HG02678 (cell line): ENCODE data around the gene MYO9A.

Source experiments
- ATAC-seq: cut with Tn5 transposase; IDR thresholded peaks from one replicate; pipeline ENCODE4 v1.9.1; 2021; ENCODE audit warnings: mild to moderate bottlenecking, moderate library complexity; ENCODE audit not compliant: unreplicated experiment

The MYO9A gene

DNA sequence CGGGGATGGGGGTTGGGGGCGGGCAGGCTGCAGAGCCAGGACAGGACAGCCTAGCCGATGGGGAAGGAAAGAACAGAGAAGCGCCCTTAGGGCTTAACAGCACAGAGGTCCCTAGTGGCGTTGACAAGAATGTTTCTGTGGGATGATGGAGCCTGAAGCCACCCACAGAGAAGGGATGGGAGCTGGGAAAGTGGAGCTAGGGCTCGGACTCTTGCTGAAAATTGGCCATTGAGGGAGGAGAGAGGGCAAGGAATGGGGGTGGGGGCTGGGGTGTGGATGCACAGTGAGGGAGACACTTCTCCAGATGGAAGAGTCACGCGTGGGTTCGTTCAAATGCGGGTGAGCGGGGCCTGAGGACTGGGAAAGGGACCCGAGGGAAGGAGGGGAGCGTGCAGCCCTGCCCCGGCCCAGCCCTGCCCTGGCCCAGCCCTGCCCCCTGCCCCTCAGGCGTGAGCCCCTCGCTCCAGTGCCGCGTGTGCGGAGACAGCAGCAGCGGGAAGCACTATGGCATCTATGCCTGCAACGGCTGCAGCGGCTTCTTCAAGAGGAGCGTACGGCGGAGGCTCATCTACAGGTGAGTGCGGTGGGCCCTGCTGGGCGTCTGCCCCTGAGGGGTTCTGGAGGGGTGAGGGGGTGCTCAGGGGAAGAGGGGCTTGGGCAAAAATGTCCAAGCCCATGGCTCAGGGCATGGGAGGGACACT is 306.8 kb downstream of the MYO9A start:
- ATAC-seq = no peak

DNA sequence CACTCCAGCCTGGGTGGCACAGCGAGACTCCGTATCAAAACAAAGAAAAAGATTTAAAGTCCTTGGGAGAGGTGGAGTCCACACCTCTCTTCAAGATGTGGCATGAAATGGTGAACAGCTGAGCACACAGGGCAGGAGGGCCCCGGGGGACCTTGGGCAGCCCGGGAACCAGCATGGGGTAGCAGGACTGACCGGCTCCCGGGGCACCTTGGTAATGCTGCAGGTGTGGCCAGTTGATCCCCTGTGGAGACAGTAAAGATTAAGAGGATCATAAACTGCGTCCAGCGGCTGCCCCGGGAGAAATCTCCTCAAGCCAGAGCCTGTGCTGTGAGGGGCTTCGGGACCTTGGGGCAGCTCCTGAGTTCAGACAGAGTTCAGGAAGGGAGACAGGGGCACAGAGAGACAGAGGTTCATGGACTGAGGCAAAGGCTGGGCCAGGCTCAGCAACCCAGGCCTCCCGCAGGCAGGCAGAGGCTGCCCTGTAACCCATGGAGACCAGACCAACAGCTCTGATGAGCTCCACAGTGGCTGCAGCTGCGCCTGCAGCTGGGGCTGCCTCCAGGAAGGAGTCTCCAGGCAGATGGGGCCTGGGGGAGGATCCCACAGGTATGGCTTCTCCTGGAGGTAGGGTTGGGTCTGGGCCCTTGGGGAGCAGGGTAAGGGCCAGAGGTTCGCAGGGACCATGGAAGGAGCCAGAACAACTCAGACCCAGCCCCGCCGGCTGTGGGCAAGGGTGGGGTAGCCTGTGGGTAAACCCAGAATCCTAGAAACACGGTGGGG is 307.5 kb downstream of the MYO9A start, which contains the start of gene NR2E3:
Gene NR2E3, plus strand, starts transcription at position 299 of the 780 bp plus-strand sequence. Its CDS starts 190 bp downstream, at position 489.
- ATAC-seq = no peak

DNA sequence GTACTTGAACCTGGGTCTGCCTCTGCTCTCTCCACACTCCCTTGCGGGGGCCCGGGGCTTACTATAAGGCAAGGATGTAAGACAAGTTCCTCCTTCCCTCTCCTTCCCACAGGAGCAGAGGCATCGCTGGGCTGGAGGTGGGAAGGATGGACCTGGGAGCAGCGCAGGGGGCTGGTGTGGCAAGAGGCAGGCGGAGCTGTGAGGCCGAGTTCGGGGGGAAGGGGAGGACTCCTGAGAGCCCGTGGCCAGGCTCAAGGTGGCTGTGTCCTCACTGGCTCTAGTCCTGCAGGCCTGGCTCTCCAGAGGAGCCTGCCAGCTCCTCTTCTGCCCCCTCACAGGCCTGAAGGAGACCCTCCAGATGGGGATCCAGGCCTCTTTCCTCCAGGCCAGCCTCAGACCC is 308.6 kb downstream of the MYO9A start:
- ATAC-seq = no peak

DNA sequence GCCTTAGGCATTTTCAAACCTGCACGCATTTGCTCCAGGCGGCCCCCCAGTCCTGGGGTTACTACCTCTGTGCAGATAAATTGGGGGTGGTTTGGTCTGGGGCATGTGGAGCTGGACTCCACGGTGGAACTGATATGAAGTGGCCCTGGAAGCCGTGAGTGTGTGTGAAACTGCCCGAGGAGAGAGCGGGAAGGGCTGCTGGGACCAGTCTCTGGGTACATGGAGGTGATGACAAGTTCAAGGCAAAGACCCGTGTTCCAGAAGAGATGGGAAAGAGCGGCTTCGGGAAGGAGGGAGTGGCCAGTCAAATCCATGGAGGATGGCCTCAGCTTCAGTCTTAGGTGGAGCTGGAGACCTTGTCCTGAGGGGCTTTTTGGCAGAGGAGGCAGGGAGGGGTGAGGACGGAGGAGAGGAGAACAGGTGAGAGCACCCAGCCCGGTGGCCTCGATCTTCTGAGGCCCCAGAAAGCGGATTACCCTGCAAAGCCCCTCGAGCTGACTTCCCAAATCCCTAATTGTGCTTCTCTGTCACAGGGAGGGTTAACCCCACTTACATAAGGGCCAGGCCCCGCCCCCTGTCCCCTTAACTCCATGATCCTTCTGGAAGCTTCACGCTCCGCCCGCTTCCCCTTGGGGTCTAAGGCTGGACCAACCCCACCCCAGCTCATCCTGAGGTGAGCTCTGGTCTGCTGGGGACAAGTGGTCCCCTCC is 309.5 kb downstream of the MYO9A start:
- ATAC-seq = no peak

DNA sequence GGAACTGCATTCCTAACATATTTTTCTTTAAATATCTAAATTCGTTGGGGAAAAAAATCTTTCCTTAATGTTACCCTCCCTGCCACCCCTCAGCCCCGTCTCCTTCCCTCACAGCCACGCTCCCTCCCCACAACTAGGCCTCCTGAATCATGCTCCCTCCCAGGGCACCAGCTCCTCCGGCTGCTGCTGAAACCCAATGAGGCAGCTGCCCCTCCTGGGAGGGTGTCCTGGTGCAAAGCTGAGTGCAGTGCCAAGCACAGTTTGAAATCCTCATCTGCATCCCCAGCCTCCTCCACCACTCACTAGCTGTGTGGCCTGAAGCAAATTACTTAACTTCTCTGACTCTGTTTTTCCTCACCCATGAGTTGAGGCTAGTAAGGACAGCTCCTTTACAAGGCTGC is 310.3 kb downstream of the MYO9A start:
- ATAC-seq = no peak

DNA sequence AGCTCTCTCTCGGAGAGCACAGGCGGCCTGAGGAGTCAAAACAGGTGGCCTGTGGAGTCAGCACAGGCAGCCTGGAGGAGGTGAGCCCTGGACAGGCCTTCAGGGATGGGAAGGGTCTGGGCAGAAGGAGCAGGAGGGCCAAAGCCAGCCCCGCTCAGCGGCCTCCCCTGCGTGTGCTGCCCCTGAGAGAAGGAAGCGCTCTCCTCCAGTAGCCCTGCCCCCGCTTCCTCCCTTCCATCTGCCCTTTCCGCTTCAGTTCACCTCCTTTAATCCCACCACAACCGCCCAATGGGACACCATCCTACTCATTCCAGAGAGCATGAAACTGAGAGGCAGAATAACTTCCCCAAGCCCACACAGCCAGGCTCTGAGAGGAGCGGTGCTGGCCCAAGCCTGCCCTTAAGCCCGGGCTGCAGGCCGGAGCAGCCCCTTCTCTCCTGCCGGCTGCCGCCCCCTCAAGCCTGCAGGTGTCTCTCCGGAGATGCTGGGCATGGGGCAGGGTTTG is 310.8 kb downstream of the MYO9A start:
- ATAC-seq = no peak

DNA sequence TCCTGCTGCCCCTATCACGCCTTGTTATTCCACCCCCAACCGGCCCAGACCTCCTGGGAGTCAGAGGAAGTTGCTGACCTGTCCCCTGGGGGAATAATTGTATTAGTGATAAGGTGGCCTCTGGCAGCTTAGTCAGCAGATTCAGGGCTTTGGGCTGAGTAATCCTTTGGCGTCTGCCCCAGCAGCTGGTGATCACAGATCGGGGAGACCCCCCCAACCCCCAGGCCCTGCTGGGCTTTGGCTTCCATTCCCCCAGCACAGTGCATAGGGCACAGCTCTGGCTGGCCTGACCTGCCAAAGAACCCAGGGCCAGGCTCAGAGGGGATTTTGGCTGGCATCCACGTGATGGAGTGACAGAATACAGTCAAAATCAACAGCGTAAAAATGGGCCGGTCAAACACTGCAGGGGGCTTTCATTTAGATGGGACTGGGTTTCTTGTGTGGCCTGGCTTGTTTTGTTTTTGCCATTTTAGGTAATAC is 311.5 kb downstream of the MYO9A start:
- ATAC-seq = no peak

DNA sequence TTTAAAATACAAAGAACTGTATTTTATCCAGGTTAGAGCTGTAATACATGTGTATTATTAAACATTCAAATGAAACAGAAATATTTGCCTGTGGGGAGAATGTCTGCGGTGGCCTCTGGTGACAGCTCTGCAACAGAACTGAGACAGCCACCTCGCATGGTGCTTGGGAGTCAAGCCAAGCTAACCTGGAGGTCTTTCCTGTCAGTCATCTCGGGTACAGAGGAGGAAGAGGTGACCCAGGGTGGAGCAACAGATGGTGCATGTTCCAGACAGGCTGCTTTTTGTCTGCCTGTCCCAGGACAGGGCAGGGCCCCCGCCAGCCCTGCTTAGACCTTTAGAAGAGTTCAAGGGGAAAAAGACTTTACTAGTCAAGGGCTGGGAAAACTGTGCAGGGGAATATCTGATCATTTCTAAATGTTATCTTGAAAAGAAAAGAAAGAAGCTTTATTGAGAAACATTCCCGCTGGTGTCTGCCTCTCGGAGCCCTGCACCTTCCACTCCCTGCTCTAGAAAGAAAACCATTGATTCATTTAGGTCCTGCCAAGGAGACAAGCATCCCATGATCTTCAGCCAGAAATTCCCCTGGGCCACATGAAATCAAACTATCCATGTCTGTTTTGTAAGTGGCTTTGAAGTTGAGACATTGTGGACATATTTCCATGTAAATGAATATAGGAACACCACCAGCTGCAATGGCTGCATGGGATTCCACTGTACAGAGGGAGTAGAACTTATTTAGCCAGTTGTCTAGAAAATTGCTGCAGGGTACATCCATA is 313.1 kb downstream of the MYO9A start:
- ATAC-seq = no peak

DNA sequence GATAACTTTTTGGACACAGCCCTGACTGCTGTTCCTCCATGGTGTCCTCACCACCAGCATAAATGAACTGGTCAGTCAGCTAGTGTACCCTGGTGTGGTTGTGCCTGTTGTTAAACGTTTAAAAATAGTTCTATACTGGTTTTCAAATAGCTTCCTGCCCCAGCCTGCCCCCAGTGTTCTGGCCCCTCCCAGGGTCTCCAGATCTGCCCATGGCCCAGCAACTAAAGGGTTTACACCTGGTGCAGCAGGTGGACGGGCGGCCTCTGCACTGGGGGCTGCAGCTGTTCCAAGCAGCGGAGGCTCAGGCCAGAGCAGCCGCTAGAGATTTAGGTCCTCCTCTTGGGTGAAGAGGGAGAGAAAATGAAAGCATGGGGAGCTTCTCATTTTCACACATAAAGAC is 313.7 kb downstream of the MYO9A start:
- ATAC-seq = no peak

DNA sequence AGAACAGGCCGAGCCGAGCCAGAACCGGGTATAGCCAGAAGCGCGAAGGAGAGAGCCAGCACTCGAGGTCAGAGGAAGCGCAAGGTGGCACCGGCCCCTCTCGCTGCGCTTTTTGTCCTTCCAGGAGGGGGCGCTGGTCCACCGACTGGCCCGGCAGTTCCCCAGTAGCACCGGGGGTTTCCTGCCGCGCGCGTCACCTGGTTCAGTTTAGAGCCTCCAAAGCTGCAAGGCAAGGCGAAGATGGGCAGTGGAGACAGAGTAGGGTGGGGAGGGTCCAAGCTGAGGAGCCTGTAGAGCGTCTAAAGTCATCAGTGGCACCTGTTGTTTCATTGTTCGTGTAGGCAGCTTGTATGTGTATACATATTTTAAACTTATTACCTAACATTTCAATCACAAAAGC is 315.2 kb downstream of the MYO9A start:
- no peak for ATAC-seq

DNA sequence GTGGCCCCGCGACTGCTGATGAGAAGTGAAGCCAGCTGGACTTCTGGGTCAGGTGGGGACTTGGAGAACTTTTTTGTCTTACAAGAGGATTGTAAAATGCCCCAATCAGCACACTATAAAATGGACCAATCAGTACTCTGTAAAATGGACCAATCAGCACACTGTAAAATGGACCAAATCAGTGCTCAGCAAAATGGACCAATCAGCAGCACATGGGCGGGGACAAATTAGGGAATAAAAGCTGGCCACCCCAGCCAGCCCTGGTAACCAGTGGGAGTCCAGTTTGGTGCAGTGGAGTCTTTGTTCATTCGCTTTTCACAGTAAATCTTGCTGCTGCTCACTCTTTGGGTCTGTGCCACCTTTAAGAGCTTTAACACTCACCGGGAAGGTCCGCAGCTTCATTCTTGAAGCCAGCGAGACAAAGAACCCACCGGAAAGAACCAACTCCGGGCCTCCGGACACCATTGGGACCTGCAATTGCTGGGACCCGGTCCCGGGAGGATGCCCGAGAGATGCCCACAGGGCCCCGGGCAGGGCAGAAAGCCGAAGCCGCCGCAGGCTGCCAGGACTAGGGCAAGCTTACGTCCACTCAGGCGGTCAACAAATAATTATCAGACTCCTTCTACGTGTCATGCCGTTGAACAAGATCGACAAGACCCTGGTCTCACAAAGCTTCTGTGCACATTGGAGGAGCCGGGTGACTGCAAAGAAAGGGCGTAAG is 315.9 kb downstream of the MYO9A start:
- ATAC-seq = no peak

DNA sequence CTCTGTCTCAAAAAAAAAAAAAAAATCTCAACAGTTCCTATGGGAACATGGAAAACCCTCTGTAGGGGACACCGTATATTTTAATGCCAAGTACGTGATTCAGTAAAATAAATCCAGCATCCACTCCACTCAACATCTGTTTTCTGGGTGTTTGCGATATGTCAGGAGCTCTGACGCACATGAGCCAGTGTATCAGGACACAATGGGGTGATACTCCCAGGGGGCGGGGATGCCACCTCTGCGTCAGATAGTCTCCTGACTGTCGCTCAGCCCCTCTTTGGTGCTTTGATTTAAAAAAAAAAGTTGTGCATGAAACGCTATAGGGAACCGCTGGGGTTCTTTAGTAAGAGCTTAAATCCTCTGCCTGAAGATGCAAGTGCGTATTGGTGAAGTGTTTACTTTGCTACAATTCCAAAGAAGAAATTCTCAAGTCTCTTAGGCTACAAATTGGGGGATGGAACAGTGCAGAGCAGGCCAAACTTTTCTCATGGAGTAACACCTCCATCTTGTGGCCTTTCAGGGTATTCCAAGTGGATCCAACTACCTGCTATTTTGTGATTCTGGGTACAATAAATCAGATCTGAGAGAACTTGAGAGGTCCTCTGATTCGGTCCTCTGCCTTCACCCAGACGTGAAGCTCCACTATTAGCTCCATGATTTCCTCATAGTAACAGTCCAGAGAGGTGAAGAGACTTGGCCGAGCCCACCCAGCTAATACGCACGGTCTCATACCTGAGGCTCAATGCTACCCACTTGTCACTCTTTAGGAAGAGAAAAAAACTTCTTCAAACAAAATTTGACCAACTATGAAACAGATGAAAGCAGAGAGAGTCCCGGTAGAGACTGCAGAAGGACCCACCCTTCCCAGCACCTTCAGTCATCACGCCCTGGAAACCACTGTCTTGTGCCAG is 316.9 kb downstream of the MYO9A start:
- no peak for ATAC-seq

DNA sequence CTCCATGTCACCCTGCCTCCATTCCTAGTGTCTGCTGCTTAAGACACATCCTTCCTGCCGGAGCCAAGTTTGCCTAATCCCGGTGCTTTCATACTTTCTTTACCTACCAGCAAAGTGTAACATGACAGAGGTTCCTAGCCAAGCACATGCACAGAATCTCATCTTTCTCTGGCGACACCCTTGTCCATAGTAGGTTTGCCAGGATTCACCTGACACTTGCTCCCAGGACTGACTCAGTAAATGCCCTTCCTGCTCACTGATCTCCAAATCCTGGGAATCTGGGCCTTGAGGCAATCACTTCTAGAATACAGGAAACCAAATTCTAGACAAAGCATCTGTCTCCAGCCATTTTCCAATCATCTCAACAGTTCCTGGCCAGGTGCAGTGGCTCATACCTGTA is 317.8 kb downstream of the MYO9A start:
- ATAC-seq = no peak

DNA sequence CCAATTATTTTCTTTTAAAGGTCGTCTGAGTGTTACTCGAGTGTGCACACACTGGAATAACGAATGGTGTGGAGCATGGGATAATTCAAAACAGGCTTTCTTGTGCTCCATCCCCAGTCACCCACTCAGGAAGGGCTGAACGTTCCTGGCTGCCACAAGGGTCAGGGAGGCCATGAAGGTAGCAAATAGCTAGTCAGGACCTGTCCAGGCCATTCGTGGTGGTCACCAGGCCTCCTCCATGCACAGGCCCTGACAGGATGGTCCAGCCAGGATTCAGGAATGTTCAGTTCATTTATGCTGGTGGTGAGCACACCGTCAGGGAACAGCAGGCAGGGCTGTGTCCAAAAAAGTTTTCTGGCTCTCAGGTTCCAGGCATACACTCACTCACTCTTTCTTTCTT is 319.3 kb downstream of the MYO9A start:
- no peak for ATAC-seq

DNA sequence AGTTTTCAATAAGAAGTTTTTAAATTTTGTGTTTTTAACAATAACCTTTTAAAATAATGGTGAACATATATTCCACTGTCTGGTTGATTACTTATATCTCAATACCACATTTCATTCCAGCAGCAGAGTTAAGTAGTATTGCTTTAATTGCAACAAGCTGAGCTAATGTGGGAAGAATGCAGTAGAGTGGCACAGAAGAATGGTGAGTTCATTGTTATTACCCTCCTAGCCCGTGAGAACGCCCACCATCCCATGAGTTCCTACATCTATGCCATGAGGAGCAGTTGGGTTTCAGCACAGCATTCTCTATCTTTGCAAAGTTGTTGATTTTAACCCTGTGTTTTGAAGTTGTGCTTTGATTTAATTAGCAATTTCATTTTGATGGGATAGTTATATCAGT is 325.4 kb downstream of the MYO9A start:
- no peak for ATAC-seq

DNA sequence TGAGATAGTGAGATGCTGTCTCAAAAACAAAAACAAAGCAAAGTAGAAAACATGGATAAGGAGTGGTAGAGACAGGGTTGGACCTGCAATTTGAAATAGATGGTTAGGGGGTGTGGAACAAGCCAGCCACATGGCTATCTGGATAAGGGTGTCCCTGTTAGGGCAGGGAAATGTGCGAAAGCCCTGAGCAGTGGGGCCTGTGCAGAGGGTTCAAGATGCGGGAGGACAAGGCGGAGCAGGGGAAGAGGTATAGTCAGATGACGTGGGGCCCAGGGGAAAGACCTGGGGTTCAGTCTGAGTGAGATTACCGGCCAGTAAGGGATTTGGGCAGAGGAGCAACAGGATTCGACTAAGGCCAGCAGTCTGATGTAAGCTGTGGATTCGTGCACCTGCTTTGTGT is 326.0 kb downstream of the MYO9A start:
- ATAC-seq = no peak

DNA sequence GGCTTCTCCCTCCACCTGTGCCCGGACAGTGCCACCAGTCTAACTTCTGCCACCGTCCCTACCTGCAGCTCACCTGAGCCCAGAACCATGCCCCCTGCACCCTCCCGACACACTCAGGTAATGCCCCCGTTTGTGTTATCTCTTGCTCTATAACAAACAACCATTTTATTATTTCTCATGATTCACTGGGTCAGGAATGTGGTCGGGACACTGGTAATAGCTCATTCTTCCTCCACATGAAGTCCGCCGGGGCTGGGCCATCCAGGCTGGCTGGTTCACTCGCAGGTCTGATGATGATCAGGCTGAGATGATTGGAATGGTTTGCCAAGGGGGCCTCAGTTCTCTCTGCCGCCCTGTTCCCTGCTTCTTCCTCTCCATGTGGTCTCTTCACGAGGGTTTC is 327.9 kb downstream of the MYO9A start:
- no peak for ATAC-seq

DNA sequence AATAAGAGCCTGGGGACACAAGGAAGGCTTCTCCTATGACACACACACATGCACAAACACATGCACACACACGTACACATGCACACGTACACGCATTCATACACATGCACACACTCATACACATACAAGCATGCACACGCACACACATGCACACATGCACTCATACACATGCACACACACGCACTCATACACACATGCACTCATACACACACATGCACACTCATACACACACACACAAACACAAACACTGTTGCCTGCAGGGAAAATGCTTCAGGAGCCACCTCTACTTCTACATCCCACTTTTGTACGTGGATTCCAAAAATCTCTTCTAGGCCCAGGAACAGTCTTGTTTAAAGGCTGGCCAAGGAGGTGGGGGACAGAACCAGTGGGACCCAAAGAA is 328.3 kb downstream of the MYO9A start:
- no peak for ATAC-seq
